ENCODE data around the gene C4orf46. TPM values are rescaled to one million over a fixed set of nuclear protein-coding genes. Genes with fewer than 3 reads are reported as not detected.
"Not testable (repeated sequence)": the region's sequence is repeated elsewhere in the genome, so short reads cannot be mapped to it uniquely, and the experiment has no call there.

The C4orf46 gene
- 10 to 100 TPM; 17.5 to 18.3 (median 17.8) TPM for polyA plus RNA-seq (ENCODE audit: insufficient read length in 3 of 3)
- long read RNA-seq, donor 1, transcript C4orf46-201 (2 exons, 3,521 nt) = major isoform, 8 of 29 reads
- long read RNA-seq, donor 1, partial matches to known transcripts = 17 of 29 reads
- long read RNA-seq, donor 1, other reads (novel, unspliced or antisense) = 0 of 29 reads
- long read RNA-seq, donor 2, transcript C4orf46-201 (2 exons, 3,521 nt) = major isoform, 7 of 23 reads
- long read RNA-seq, donor 2, partial matches to known transcripts = 6 of 23 reads
- long read RNA-seq, donor 2, other reads (novel, unspliced or antisense) = 7 of 23 reads
- long read RNA-seq, donor 3, transcript C4orf46-201 (2 exons, 3,521 nt) = major isoform, 7 of 8 reads
- long read RNA-seq, donor 3, partial matches to known transcripts = 0 of 8 reads
- long read RNA-seq, donor 3, other reads (novel, unspliced or antisense) = 0 of 8 reads
- long read RNA-seq, donor 4, partial matches to known transcripts = 0 of 6 reads
- long read RNA-seq, donor 4, other reads (novel, unspliced or antisense) = 0 of 6 reads
- long read RNA-seq, donor 5, transcript C4orf46-203 (2 exons, 1,103 nt) = minor isoform, 5 of 14 reads
- long read RNA-seq, donor 5, transcript C4orf46-201 (2 exons, 3,521 nt) = major isoform, 6 of 14 reads
- long read RNA-seq, donor 5, partial matches to known transcripts = 0 of 14 reads
- long read RNA-seq, donor 5, other reads (novel, unspliced or antisense) = 0 of 14 reads
- long read RNA-seq, donor 6, transcript C4orf46-201 (2 exons, 3,521 nt) = major isoform, 6 of 30 reads
- long read RNA-seq, donor 6, partial matches to known transcripts = 19 of 30 reads
- long read RNA-seq, donor 6, other reads (novel, unspliced or antisense) = 0 of 30 reads
- long read RNA-seq, donor 7, transcript C4orf46-201 (2 exons, 3,521 nt) = major isoform, 5 of 9 reads
- long read RNA-seq, donor 7, partial matches to known transcripts = 0 of 9 reads
- long read RNA-seq, donor 7, other reads (novel, unspliced or antisense) = 0 of 9 reads
- long read RNA-seq, donor 8, transcript C4orf46-201 (2 exons, 3,521 nt) = major isoform, 8 of 12 reads
- long read RNA-seq, donor 8, partial matches to known transcripts = 0 of 12 reads
- long read RNA-seq, donor 8, other reads (novel, unspliced or antisense) = 0 of 12 reads
- long read RNA-seq, donor 9, transcript C4orf46-201 (2 exons, 3,521 nt) = major isoform, 14 of 17 reads
- long read RNA-seq, donor 9, partial matches to known transcripts = 0 of 17 reads
- long read RNA-seq, donor 9, other reads (novel, unspliced or antisense) = 0 of 17 reads
- long read RNA-seq, donor 10, transcript C4orf46-203 (2 exons, 1,103 nt) = minor isoform, 6 of 28 reads
- long read RNA-seq, donor 10, transcript C4orf46-201 (2 exons, 3,521 nt) = major isoform, 10 of 28 reads
- long read RNA-seq, donor 10, partial matches to known transcripts = 12 of 28 reads
- long read RNA-seq, donor 10, other reads (novel, unspliced or antisense) = 0 of 28 reads
- long read RNA-seq, donor 11, transcript C4orf46-201 (2 exons, 3,521 nt) = major isoform, 9 of 24 reads
- long read RNA-seq, donor 11, partial matches to known transcripts = 13 of 24 reads
- long read RNA-seq, donor 11, other reads (novel, unspliced or antisense) = 0 of 24 reads
- long read RNA-seq, donor 12, transcript C4orf46-201 (2 exons, 3,521 nt) = major isoform, 10 of 37 reads
- long read RNA-seq, donor 12, partial matches to known transcripts = 18 of 37 reads
- long read RNA-seq, donor 12, other reads (novel, unspliced or antisense) = 5 of 37 reads
- long read RNA-seq, donor 13, transcript C4orf46-201 (2 exons, 3,521 nt) = major isoform, 12 of 13 reads
- long read RNA-seq, donor 13, partial matches to known transcripts = 0 of 13 reads
- long read RNA-seq, donor 13, other reads (novel, unspliced or antisense) = 0 of 13 reads
- long read RNA-seq, donor 14, transcript C4orf46-201 (2 exons, 3,521 nt) = major isoform, 14 of 20 reads
- long read RNA-seq, donor 14, partial matches to known transcripts = 0 of 20 reads
- long read RNA-seq, donor 14, other reads (novel, unspliced or antisense) = 0 of 20 reads
- long read RNA-seq, donor 15, transcript C4orf46-201 (2 exons, 3,521 nt) = major isoform, 6 of 9 reads
- long read RNA-seq, donor 15, partial matches to known transcripts = 0 of 9 reads
- long read RNA-seq, donor 15, other reads (novel, unspliced or antisense) = 0 of 9 reads
- long read RNA-seq, donor 16, transcript C4orf46-201 (2 exons, 3,521 nt) = major isoform, 13 of 15 reads
- long read RNA-seq, donor 16, partial matches to known transcripts = 0 of 15 reads
- long read RNA-seq, donor 16, other reads (novel, unspliced or antisense) = 0 of 15 reads

DNA sequence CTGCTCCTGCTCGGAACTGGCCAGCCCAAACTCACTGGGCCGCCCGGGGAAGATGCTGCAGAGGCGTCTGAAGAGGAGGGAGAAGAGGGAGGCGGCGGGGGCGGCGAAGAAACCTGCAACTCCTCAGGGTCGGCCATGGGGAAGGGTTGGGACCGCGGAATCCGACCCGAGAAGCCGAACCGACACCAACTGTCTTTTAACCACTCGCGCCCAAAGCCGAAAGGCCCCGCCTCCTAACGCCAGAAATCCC is at the start of gene C4orf46:
Gene C4orf46, minus strand, starts transcription at position 223 of the 250 bp plus-strand sequence. Its CDS starts 86 bp downstream, at position 137.
- DNase-seq = no peak

DNA sequence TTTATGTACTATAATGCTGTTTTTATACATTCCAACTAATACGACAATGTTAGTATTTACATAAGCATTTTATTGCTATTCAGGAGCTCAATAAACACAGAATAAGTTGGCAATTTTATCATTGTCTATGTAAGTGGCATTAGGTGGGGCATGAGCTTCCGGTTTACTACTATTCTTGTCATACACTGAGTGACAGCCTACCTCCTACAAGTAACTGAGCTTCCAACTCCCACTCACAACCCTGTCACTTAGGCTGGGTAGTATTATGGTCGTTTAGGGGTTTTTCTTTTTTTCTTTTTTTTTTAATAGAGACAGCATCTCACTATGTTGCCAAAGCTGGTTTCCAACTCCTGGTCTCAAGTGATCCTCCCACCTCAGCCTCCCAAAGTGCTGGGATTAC is 44.1 kb upstream of the C4orf46 start:
- DNase-seq = no peak

DNA sequence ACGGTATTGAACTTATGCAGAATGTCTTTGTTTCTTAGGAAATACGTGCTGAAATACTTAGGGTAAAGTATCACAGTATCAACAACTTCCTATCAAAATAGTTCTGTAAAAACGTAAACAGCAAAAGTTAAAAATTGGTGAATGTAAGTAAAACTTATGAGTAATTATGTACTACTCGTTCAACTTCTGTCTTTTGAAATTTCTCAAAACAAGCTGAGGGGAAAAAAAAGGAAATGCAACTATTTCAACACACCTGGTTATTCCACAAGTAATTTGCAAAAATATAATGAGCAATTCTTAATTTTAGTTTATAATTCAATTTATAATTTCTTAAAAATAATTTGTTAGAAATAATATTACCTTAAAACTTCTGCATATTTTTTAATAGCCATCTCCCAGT is 43.2 kb upstream of the C4orf46 start:
- DNase-seq = no peak

DNA sequence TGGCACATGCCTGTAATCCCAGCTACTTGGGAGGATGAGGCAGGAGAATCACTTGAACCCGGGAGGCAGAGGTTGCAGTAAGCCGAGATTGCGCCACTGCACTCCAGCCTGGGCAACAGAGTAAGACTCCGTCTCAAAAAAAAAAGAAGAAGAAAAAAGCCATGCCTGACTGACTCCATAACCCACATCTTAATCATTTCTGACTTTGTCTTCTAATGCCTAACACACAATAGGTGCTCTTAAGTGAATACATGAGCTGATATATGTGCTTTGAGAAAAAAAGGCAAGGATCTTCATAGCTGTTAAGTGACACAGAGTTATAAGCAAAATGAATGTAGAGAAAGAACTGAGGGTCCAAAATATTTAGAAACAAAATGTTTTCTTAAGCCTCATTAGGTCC is 40.9 kb upstream of the C4orf46 start:
- DNase-seq = not testable (repeated sequence)

DNA sequence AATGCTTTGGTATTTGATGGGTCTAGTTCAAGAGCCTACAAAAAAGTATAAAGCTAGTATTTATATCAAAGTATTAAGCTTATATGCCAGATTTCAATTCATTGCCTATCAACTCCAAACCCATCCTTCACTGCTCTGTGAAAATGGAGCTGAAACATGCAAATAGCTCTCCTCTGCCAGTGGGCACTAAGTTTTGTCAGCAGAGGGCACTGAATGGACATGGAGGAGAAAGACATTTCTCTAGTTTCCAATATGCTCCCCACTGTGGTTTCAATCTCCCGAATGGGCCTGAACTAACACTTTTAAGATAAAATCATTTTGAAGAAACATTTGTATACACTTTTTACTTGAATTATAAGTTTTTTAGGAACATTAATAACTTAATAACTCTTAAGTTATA is 39.1 kb upstream of the C4orf46 start:
- DNase-seq = no peak

DNA sequence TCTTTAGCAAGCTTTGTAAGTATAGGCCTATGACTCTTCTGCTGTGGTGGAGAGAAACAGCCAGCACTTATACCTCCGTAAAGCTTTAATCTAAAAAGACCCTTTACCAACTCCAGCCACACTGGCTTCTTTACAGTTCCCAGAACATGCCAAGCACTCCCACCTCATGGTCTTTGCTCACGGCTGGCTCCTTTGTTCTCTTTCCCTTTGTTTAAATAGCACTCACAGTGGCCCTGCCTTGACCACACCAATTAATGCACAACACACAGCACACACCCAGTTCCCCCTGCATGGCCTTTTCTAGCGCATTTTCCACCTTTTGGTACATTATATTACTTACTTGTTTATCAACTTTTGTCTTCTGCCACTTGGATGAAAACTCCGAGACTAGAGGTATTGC is 32.6 kb upstream of the C4orf46 start:
- DNase-seq = no peak

DNA sequence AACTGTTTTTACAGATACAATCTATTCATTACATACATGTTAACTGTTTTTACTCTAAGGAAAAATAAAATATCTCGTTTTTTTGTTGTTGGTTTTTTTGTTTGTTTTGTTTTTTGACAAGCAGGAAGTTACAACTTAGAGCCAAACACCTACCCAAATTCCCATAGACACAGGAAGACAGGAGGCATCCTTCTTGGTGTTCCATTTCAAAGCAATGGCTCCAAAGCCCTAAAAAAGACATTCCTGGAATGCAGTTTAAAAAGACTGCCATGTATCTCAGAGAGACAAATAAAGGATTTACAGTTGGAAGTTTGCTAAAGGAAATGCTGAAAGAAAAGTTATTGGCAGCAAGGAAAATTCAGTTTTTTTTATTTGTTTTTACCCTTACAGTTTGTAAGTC is 17.1 kb upstream of the C4orf46 start:
- no peak for DNase-seq

DNA sequence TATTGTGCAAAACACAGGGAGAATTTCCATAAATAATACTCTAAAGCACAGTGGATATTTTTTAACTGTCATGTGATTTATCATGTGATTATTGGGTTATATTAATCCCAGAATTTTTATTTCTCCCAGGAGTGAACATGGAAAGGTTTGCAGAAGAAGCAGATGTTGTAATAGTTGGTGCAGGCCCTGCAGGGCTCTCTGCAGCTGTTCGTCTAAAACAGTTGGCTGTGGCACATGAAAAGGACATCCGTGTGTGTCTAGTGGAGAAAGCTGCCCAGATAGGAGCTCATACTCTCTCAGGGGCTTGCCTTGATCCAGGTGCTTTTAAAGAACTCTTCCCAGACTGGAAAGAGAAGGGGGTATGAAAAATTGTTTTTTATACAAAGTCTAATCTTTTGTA is 10.4 kb upstream of the C4orf46 start:
- no peak for DNase-seq

DNA sequence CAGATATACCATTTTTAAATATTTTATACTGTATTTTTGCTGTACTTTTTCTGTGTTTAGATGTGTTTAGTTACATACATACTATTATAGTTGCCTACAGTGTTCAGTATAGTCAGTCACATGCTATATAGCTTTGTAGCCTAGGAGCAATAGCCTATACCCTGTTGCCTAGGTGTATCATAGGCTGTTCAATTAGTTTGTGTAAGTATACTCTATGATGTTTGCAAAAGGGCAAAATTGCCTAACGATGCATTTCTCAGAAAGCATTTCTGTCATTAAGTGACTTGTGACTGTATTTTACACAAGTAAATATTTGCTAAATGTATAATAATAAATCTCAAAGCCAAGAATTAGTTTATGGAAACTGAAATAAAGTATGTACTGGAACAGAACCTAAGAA is 9.9 kb upstream of the C4orf46 start:
- DNase-seq = no peak

DNA sequence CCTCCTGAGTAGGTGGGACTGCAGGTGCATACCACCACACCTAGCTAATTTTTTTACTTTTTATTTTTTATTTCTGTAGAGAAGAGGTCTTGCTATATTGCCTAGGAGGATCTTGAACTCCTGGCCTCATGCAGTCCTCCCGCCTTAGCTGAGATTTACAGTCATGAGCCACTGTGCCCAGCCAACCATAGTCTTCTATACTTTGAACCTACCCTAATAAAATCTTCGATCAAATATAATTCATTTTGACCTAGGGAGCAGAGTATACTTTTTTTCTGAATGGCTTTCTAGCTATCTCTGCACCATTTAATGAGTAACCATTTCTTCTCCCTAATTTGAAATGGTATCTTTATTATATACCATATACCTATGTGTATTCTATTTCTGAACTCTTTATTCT is 7.1 kb upstream of the C4orf46 start:
- DNase-seq = no peak

DNA sequence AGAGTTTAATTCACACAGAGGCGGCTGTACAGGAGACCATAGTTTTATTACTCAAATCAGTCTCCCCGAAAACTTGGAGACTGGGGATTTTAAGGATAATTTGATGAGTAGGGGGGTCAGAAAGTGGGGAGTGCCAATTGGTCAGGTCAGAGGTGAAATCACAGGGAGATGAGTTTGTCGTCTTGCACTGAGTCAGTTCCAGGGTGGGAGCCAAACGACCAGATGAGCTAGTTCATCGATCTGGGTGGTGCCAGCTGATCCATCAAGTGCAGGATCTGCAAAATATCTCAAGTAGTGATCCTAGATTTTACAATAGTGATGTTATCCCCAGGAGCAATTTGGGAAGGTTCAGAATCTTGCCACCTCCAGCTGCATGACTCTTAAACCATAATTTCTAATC is 4.4 kb upstream of the C4orf46 start:
- DNase-seq = no peak

DNA sequence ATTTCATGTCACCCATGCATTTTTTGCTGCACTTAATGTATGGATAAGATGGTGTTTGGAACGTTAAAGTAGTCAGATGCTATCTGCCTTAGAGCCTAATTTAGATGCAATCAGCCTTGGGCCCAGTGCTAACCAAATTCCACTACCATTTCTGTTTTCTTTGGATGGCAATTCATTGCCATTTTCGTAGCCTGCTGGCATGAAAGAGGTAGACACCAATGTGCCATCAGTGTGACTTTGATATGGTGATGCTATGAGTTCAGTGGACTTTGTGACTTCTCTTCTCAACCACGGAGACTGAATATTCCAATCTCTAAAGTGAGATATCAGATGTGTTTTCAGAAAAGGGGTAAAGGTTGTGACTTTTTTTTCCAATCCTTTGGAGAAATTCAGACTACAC is 1.9 kb upstream of the C4orf46 start:
- no peak for DNase-seq

DNA sequence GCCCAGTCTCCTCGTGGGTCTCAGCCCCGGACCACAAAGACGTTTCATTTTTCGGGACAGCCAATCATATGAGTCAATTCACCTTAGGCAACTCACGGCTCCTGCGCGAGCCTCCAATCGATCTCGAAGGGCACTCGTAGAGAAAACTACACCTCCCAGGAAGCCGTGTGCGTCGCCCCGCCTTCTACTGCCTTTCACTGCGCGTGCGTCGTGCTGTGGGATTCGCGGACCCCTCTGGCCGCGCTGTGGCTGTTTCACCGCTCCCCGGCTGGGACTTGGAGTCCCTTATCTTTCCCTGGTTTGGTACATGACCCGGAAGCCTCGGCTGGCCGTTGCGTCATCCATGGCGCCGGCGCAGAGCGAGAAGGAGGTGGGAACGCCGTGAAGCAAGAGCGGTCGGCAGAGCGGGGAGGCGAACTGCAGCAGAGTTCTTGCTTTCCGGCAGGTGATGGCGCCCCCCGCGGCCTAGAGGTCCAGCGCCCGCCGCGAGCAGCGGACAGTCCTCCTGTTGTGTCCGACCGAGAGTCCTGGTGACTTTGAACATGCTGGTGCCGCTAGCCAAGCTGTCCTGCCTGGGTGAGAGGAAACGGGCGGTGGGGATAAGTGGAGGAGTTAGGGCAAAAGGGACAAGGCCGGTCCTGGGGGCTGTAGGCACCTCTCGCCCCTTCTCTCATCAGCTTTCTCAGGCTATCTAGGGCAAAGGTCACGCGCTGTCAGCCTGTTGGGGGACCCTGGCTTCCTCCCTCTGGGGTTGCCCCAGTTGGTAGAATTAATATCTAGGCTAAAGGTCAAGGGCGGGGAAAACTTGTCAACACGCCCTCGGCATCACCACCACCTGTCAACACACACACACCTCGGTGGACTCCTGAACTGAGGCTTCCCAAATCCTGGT is 474 bp upstream of the C4orf46 start, which contains the start of gene ETFDH:
Gene ETFDH, plus strand, starts transcription at position 382 of the 892 bp plus-strand sequence. Its CDS starts 161 bp downstream, at position 543.
- peak; percentile 99 for DNase-seq

DNA sequence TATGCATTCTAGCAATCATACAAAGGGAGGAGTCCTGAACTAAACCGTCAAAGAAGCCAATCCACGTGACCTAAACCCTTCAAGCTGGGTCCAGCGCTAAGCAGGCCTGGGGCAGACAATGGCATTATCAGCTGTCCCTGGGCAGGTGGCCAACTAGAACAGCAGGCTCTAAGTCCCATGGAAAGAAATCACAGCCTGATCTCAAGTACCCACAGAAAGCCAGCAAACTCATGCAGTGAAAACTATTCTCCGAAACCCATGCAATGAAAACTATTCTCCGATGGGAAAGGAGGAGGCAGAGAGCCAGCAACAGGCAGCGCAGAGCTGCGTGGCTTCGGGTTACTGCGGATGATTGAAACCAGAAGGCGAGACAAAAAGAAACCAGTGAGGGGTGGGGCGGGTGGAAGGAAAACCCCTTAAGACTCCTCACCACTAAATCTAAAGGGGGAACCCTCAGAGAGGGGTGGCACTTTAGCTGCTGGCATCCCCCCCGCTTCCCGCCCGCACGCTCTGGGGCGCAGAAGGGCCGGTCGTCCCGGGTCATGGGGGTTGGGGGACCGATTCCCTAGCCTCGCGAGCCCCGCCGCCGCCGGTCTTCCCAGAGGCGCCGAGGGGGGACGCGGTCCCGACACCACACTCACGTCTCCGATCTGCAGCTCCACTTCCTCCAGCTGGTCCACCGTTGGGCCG is 567 bp downstream of the C4orf46 start:
- peak; percentile 74 for DNase-seq

DNA sequence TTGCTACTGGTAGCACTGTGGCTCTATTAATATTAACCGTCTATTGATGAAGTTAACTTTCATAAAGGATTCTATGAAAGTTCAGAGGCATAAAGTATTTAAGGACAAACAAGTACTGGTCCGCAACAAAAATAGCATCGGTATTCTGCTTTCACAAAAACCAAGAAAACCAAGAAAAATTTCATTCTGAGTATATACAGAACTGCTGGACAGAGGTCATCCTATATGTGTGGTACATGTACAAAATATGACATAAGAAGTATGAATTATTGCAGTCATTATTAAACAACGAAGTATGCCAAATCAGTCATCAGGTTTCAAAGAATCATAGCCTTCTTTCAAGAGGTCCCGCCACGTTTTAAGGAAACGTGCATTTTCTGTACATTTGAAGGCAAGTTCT is 2.4 kb downstream of the C4orf46 start:
- no peak for DNase-seq

DNA sequence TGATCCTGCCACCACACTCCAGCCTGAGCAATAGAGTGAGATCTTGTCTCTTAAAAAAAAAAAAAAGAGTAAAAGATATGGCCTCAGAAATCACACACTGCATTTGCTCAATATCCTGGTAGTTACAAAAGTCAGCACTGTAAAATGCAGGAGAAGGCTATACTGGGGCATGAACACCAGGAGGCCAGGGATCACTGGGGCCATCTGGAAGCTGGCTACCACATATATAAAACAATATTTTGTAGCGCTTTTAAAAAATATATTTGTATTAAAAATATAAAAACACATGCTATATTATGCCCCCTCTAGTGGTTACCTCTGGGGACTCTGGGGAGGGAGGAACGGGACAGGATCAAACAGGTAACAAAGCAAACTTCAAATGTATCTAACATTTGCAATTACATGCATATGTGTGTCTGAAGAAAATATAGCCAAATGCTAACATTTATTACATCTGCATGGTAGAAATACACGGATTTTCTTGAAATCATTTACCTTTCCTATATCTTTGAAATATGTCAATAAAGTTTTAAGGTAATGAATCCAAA is 4.0 kb downstream of the C4orf46 start:
- no peak for DNase-seq

DNA sequence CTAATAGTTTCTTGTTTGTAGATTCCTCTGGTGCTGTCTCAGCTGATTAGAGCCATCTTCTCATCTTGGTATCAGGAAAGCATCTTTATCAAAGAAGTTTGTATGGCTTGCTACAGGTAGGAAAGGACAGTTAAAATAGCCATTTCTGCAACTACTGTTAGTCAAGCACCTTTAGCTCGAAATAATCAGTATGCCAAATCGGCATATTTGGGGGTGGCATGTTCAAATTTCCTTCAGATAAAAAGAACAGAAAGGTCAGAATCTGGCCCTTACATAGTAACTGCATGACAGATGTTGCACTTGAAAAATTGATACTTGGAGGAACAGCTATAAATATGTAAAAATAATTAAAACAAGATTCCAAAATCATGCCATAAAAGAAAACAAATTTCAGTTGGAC is 4.8 kb downstream of the C4orf46 start:
- DNase-seq = no peak

DNA sequence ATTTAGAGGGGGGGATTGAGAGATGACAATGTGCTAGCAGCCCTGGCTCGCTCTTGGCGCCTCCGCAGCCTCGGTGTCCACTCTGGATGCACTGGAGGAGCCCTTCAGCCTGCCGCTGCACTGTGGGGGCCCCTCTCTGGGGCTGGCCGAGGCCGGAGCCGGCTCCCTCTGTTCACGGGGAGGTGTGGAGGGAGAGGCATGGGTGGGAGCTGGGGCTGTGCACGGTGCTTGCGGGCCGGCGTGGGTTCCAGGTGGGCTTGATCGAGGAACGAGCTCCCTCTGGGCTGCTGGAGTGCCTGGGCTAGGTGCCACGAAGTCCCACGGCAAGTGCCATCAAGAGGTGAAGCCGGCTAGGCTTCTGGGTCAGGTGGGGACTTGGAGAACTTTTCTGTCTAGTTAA is 6.9 kb downstream of the C4orf46 start:
- no peak for DNase-seq
